GM12878 (cell line): Measurements from ENCODE around the gene RABL6. TPM values are rescaled to one million over a fixed set of nuclear protein-coding genes. Genes with fewer than 3 reads are reported as not detected.

ENCODE experiments used
- ATAC-seq: fragments of 200-7000 bp; cut with Tn5 transposase; 3 replicates; pipeline ENCODE4 v1.9.1; 2020; ENCODE audit warnings: mild to moderate bottlenecking, moderate library complexity
- BruUV-seq: library from RNA; stranded (reverse); fragments of 400-500 nt; replicated peaks from 2 replicates; lab custom pipeline; 2021; lab: Mats Ljungman, UMichigan
- CTCF ChIA-PET: fragments of 300-600 bp; sonication (Branson Sonifier 250); formaldehyde crosslinking; extraction: SDS; loops from one replicate; lab custom pipeline; 2021; ENCODE audit warnings: inconsistent platforms; lab: Yijun Ruan, JAX
- POLR2A ChIA-PET: fragments of 350-600 bp; formaldehyde crosslinking; extraction: SDS; loops from one replicate; lab custom pipeline; 2021; ENCODE audit warnings: inconsistent platforms; lab: Charles Lee
- RAD21 ChIA-PET: fragments of 300-600 bp; sonication (Branson Sonifier 250); formaldehyde crosslinking; loops from one replicate; lab custom pipeline; 2023; ENCODE audit warnings: antibody characterized with exemption; ENCODE audit not compliant: unreplicated experiment; lab: Charles Lee
- SMC1A ChIA-PET: fragments of 300-600 bp; sonication (Branson Sonifier 250); formaldehyde crosslinking; loops from one replicate; lab custom pipeline; 2023; ENCODE audit not compliant: unreplicated experiment, uncharacterized antibody; lab: Charles Lee
- DNase-seq: peaks from one replicate; pipeline ENCODE4 v3.0.0-alpha.2; 2011; ENCODE audit warnings: low read depth, low spot score
- FAIRE-seq: peaks from 3 replicates; lab custom pipeline; 2011; peaks lifted over from hg19 to GRCh38; lab: Jason Lieb, UNC
- H2AFZ ChIP-seq: 2 replicates; pipeline ENCODE4 v1.6.0; 2011; ENCODE audit warnings: low read depth, low read length, control low read depth; ENCODE audit not compliant: control insufficient read depth
- H3K27ac ChIP-seq: 2 replicates; pipeline ENCODE4 v1.5.1; 2011; ENCODE audit warnings: control low read depth; ENCODE audit not compliant: control insufficient read depth, insufficient read depth
- H3K27me3 ChIP-seq, 2 experiments: replicated peaks in 1 of 2; 2 replicates each; pipeline versions ENCODE4 v1.6.0 to v1.6.1; 2011; ENCODE audit warnings: low read length in 1 of 2; ENCODE audit not compliant: control insufficient read depth in 2 of 2, insufficient read depth in 2 of 2
- H3K36me3 ChIP-seq, 2 experiments: 2 replicates each; pipeline ENCODE4 v1.5.1; 2011; ENCODE audit warnings: low read length in 1 of 2; ENCODE audit not compliant: control insufficient read depth in 2 of 2, insufficient read depth in 2 of 2
- H3K4me1 ChIP-seq: 2 replicates; pipeline ENCODE4 v1.6.1; 2011; ENCODE audit warnings: mild to moderate bottlenecking, low read length, moderate library complexity, mixed read lengths; ENCODE audit not compliant: control insufficient read depth, insufficient read depth
- H3K4me2 ChIP-seq: 2 replicates; pipeline ENCODE4 v1.6.0; 2011; ENCODE audit warnings: control low read depth; ENCODE audit not compliant: control insufficient read depth, insufficient read depth
- H3K4me3 ChIP-seq: fragments of 200-600 bp; sonication (generic); 2 replicates; pipeline ENCODE4 v1.5.1; 2016
- H3K79me2 ChIP-seq: 2 replicates; pipeline ENCODE4 v1.6.0; 2011; ENCODE audit warnings: low read length; ENCODE audit not compliant: control insufficient read depth, insufficient read depth
- H3K9ac ChIP-seq: 2 replicates; pipeline ENCODE4 v1.8.0; 2011; ENCODE audit warnings: low read length, control low read depth, mixed read lengths; ENCODE audit not compliant: control insufficient read depth, insufficient read depth
- H3K9me3 ChIP-seq: replicated peaks from 3 replicates; pipeline ENCODE4 v1.5.1; 2011; ENCODE audit warnings: mild to moderate bottlenecking, low read length; ENCODE audit not compliant: control insufficient read depth, insufficient read depth
- H4K20me1 ChIP-seq: 2 replicates; pipeline ENCODE4 v1.6.0; 2011; ENCODE audit not compliant: control insufficient read depth, insufficient read depth
- ATF3 ChIP-seq: IDR thresholded peaks from 2 replicates; pipeline ENCODE4 v1.6.1; 2011; ENCODE audit warnings: low read depth, mild to moderate bottlenecking, low read length, moderate library complexity, borderline replicate concordance; ENCODE audit errors: extremely low read depth
- BACH1 ChIP-seq: fragments of 450-650 bp; IDR thresholded peaks from 2 replicates; pipeline ENCODE4 v1.6.1; 2017; ENCODE audit warnings: mild to moderate bottlenecking, borderline replicate concordance
- CHD1 ChIP-seq: IDR thresholded peaks from 2 replicates; pipeline ENCODE4 v1.6.1; 2012; ENCODE audit warnings: low read depth, low read length, improper control_type of control experiment
- EP300 ChIP-seq, 2 experiments: fragments of 150-350 bp in 1 of 2; IDR thresholded peaks; 2 replicates each; pipeline ENCODE4 v1.6.1; 2011 to 2012; ENCODE audit warnings: low read depth in 2 of 2, low read length in 2 of 2, borderline replicate concordance in 1 of 2, improper control_type of control experiment in 1 of 2, inconsistent platforms in 1 of 2; ENCODE audit not compliant: control insufficient read depth in 1 of 2
- ETV6 ChIP-seq, 2 experiments: fragments of 450-650 bp in 1 of 2; IDR thresholded peaks in 1 of 2; conservative IDR thresholded peaks in 1 of 2; 2 replicates each; pipeline ENCODE4 v1.6.1; 2014; ENCODE audit warnings: antibody characterized with exemption in 1 of 2, borderline replicate concordance in 1 of 2, low read depth in 1 of 2, mild to moderate bottlenecking in 1 of 2, moderate library complexity in 1 of 2
- HCFC1 ChIP-seq: fragments of 150-350 bp; IDR thresholded peaks from 2 replicates; pipeline ENCODE4 v1.6.1; 2014; ENCODE audit warnings: low read length
- IRF5 ChIP-seq: fragments of 450-650 bp; IDR thresholded peaks from 2 replicates; pipeline ENCODE4 v1.6.1; 2017; ENCODE audit warnings: borderline replicate concordance
- MTA2 ChIP-seq: fragments of 450-650 bp; IDR thresholded peaks from 2 replicates; pipeline ENCODE4 v1.6.1; 2016; ENCODE audit warnings: low read depth, mild to moderate bottlenecking, moderate library complexity
- PAX5 ChIP-seq: IDR thresholded peaks from 2 replicates; pipeline ENCODE4 v1.6.1; 2011; ENCODE audit warnings: low read depth, low read length, borderline replicate concordance
- PML ChIP-seq: IDR thresholded peaks from 2 replicates; pipeline ENCODE4 v1.6.1; 2012; ENCODE audit warnings: low read length, inconsistent platforms
- SMARCA5 ChIP-seq: fragments of 450-650 bp; IDR thresholded peaks from 2 replicates; pipeline ENCODE4 v1.6.1; 2017; ENCODE audit warnings: mild to moderate bottlenecking
- ZBTB33 ChIP-seq: fragments of 450-650 bp; IDR thresholded peaks from 2 replicates; pipeline ENCODE4 v1.6.1; 2017; ENCODE audit warnings: mild to moderate bottlenecking
- ZNF274 ChIP-seq: IDR thresholded peaks from one replicate; pipeline ENCODE4 v1.8.0; 2011; ENCODE audit not compliant: insufficient read length, insufficient read depth
- WGBS: methylation state at CpG from one replicate; pipeline ENCODE4 v1.1.6; 2016; ENCODE audit warnings: low lambda C conversion rate; ENCODE audit not compliant: insufficient replicate concordance, insufficient coverage; ENCODE audit errors: missing lambda C conversion rate; 5-methylcytosine and 5-hydroxymethylcytosine counted together
- in situ Hi-C: fragments of 300-500 bp; cut with MboI; formaldehyde crosslinking; loops from 9 replicates; pipeline ENCODE4 v1.14.3; 2018; ENCODE audit warnings: mixed read lengths
- intact Hi-C: fragments of 100-400 bp; cut with micrococcal nuclease; formaldehyde crosslinking; loops from one replicate; pipeline ENCODE4 v1.14.2; 2022; ENCODE audit not compliant: unreplicated experiment
- polyA plus RNA-seq, 11 experiments: library from polyadenylated mRNA; depleted of rRNA in 4 of 11; unstranded in 6 of 11; stranded (reverse) in 5 of 11; fragments of >200 nt; fragmentation: Nextera tagmentation in 4 of 11; fragmentation: Illumina TruSeq in 1 of 11; extraction: Ambion mirVana in 4 of 11; extraction: Trizol in 1 of 11; gene quantifications; 1 replicate in 1 of 11; 2 replicates in 10 of 11; pipeline versions ENCODE4 v1.2.1 to v1.2.3, GENCODE V29; 2011 to 2016; ENCODE audit warnings: inconsistent platforms in 2 of 11, missing spikeins in 2 of 11, low read depth in 1 of 11
- total RNA-seq, 4 experiments: library from RNA; depleted of rRNA in 3 of 4; stranded (reverse); fragments of >200 nt in 3 of 4; fragmentation: Illumina TruSeq in 1 of 4; extraction: Trizol in 1 of 4; gene quantifications; 2 replicates each; pipeline versions ENCODE4 v1.2.1 to v1.2.3, GENCODE V29; 2013 to 2021
- TF ChIP-seq, protein P1 (sequence below): fragments of 450-650 bp; IDR thresholded peaks from 2 replicates; pipeline ENCODE4 v1.6.1; 2016; ENCODE audit warnings: mild to moderate bottlenecking

RABL6 gene
- total and polyA plus RNA-seq, 10 of the 15 experiments (the other 5 are each of a cell fraction or from before 2014, with no cell fraction given), result 1.4 to 134 (median 42.7) TPM

GRCh38 chr9:136771907-136772415 lies 35.8 kb upstream of the RABL6 start:
- Histone ChIP-seq H2AFZ (no peak overlapping the region), H3K4me1 (peaks cover 13% of the 10 kb centered on the region), H3K9ac (no peak overlapping the region), H4K20me1 (no peaks in the 10 kb centered on the region), H3K9me3 (peaks cover 6% of the 10 kb centered on the region; the same call in 2 of the 3 replicates), H3K4me2 (no peak overlapping the region), H3K4me3 (no peak overlapping the region), H3K27me3 (no peaks in the 10 kb centered on the region; a peak in 1 of 4 replicates)
- FAIRE-seq (no peak), DNase-seq (no peak), ATAC-seq (no peak)
- no TSS peak for BruUV-seq
- CTCF ChIA-PET, result interaction anchor here (9.3 kb wide), 1 partner anchor 11 kb away, joined by 163 read pairs; no protein-coding TSS in a partner anchor
- POLR2A ChIA-PET, result no interaction called here
- intact Hi-C loops, result no loop called here
- 42% methylated on average over 3 of the region's 3 CpGs for WGBS
- RAD21 ChIA-PET, result no interaction called here
- no peak for TF ChIP-seq BACH1
- TF ChIP-seq CHD1, result no peak
- TF ChIP-seq HCFC1, result no peak
- no peak for TF ChIP-seq ETV6 (conservative IDR thresholded peaks at IDR 0.05 in 1 of 2, IDR thresholded peaks at IDR 0.05 in 1 of 2; ENCODE audit: borderline replicate concordance in 1 of 2, low read depth in 1 of 2)
- TF ChIP-seq, protein P1, sequence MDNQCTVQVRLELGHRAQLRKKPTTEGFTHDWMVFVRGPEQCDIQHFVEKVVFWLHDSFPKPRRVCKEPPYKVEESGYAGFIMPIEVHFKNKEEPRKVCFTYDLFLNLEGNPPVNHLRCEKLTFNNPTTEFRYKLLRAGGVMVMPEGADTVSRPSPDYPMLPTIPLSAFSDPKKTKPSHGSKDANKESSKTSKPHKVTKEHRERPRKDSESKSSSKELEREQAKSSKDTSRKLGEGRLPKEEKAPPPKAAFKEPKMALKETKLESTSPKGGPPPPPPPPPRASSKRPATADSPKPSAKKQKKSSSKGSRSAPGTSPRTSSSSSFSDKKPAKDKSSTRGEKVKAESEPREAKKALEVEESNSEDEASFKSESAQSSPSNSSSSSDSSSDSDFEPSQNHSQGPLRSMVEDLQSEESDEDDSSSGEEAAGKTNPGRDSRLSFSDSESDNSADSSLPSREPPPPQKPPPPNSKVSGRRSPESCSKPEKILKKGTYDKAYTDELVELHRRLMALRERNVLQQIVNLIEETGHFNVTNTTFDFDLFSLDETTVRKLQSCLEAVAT, result no peak
- TF ChIP-seq ZNF274, result no peak
- no peak for TF ChIP-seq PML
- TF ChIP-seq PAX5, result no peak
- no peak for TF ChIP-seq SMARCA5
- TF ChIP-seq EP300 (IDR thresholded peaks at IDR 0.05; ENCODE audit: borderline replicate concordance in 1 of 2, control insufficient read depth in 1 of 2, low read depth in 2 of 2, low read length in 2 of 2), result no peak
- TF ChIP-seq ATF3, result no peak
- no peak for TF ChIP-seq ZBTB33
- TF ChIP-seq IRF5, result no peak
- no peak for TF ChIP-seq MTA2
- TF ChIP-seq, all 136 proteins: peak for 0
- SMC1A ChIA-PET, result interaction anchor here (1.7 kb wide), 1 partner anchor 263 kb away, joined by 3 read pairs; no protein-coding TSS in a partner anchor
- Histone ChIP-seq H3K79me2 (no peaks in the 10 kb centered on the region), H3K36me3 (no peaks in the 10 kb centered on the region), H3K27ac (no peak overlapping the region)
- in situ Hi-C loops, result no loop called here
